ELF-1 (cell line): Measurements from ENCODE around the gene SQOR.

Experiments used
- DNase-seq: peaks from one replicate; pipeline ENCODE4 v3.0.0-alpha.2; 2016; ENCODE audit warnings: low read depth, low spot score

SQOR gene

DNA sequence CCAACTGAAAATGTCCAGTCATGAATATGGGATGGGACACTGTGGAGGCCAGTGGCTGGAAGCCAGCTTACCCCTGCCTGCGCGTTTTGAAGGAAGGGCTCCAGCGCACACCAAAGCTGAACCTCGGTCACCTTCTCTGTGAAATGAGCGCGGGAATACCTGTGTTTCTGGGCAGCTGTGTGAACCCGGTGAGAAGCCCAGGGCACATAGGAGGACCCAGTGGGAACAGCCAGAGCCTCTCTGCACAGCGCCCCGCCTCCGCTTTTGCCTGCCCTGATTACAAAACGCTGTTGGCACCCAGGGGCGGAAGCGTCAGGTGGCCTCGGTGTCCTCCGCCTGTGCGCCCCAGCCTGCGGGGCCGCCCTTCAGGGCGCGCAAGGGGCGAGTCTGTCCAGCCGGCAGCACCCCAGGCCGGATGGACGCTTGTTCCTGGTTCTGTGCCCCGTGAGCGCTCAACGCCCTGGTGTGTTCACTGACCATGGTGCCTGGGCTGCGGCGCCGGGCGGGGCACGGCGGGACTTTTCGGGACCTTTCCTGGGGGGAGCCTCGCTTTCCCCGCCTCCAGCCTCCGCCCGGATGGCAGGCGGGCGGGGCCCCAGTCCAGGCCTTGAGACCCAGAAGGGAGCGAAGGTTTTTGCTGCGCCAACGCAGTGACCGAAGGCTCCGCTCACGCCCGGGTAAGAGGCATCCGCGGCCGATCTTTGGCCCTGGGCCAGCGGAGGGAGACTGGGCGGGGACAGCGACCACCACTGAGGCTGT, at the start of gene SQOR:
Gene SQOR, plus strand, starts transcription at position 598 of the 759 bp plus-strand sequence. CDS start 23,895 bp downstream, outside the sequence.
- DNase-seq: peak; percentile 54

DNA sequence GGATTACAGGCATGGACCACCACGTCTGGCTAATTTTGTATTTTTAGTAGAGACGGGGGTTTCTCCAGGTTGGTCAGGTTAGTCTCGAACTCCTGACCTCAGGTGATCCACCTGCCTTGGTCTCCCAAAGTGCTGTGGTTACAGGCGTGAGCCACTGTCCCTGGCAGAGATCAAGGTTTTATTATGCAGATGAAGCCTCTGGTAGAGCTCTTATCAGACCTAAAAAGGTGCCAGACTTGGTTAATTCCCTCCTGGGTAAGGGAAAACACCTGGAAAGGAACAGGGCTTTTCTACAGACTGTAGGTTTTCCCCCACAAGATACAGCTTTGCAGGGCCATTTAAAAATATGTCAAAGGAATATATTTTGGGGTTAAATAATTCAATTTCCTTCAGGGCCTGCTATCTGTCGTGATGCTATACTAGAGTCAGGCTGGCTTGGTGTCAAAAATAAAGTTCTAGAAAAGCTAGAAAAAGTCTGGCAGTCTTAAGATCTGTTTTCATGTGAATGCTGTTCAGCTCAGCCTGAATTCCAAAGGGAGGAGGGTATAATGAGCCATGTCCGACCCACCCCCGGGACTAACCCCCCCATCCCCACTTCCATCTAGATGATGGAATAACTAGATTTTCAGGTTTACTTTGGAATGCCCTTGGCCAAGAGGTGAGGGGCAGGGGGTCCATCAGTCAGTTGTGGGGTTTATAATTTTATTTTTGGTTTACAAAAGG, 49.6 kb upstream of the SQOR start:
- DNase-seq: peak; percentile 39

DNA sequence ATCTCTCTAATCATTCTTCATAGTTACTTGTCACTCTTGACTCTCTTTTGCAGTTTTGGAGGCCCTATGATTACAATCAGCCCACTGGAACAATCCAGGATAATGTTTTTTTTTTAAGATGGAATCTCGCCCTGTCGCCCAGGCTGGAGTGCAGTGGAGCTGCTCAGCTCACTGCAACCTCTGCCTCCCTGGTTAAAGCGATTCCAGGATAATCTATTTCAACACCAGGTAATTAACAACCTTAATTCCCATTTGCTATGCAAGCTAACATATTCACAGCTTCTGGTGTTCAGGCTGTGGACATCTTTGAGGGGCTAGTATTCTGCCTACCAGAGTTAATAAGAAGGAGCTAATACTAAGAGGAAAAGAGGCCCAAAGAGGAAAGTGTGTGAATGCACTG, 48.7 kb upstream of the SQOR start:
- peak; percentile 11 for DNase-seq

DNA sequence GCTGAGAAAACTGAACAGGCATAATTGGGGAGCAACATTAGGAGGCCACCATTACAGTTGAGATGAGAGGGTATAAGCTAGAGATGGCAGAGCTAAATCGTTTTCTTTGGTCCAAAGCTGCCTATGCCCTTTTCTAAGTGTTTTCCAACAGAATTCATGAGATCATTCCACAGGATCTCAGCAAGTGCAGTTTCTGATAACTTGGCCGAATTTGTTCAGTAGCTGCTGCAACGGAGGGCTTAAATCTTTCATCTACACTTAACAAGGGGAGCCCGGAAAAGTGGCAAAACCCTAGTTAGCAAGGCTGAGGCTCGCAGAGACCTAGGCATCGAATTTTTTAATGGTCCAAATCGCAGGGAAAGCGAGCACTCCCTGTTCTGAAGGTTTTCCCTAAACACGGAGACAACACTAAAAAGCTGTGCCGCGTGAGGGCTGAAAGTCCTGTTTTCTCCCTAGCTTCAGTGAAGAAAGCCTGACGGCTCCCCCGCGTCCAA, 48.2 kb upstream of the SQOR start:
- no peak for DNase-seq

DNA sequence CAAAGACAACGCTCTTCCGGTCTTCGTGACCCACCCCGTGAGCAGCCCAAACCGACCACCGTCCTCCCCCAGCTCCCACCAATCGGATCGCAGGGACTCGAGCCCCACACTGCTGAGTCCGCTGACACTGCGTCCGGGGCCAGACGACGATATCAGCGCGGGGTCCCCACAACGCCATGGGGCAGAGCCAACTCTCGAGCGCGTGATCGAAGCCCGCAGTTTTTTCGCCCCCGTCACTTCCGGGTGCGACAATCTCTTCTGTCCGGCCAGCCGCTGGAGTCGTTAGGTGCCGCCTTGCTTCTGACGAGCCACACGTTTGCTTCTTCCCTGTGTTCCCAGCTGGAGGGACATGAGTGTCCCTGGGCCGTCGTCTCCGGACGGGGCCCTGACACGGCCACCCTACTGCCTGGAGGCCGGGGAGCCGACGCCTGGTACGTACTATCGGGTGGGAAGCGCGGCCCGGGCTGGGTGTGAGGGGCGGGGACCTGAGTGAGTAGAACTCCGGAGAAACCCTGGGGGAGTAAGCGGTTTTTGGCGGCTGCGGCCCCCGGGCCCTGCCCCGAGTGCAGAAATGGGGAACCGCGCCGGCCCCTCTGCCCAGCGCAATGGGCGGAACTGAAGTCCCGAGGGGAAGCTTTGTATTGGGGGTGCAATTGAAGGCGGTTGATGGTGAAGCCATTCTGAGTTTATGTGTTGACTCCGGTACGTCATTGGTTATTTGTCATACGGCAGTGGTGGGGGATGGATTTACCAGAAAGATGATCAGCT, 47.5 kb upstream of the SQOR start, which contains the start of gene BLOC1S6:
Gene BLOC1S6, plus strand, starts transcription at position 285 of the 768 bp plus-strand sequence. Its CDS starts 65 bp downstream, at position 350.
- DNase-seq: peak; percentile 95

DNA sequence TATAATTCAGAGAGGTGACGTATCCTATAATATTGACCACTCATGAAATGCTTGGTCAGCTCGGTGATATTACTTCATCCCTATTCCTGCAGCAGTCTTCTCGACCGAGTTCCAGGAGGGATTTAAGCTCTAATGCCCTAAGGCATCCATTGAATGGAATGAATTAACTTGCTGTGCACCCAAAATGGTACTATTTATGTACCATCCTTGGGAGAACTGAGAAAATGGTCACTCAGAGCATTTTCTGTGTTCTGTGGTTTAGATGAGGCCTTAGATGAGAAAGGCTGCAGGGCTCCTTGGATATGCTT, 47.0 kb upstream of the SQOR start:
- DNase-seq: peak; percentile 10

DNA sequence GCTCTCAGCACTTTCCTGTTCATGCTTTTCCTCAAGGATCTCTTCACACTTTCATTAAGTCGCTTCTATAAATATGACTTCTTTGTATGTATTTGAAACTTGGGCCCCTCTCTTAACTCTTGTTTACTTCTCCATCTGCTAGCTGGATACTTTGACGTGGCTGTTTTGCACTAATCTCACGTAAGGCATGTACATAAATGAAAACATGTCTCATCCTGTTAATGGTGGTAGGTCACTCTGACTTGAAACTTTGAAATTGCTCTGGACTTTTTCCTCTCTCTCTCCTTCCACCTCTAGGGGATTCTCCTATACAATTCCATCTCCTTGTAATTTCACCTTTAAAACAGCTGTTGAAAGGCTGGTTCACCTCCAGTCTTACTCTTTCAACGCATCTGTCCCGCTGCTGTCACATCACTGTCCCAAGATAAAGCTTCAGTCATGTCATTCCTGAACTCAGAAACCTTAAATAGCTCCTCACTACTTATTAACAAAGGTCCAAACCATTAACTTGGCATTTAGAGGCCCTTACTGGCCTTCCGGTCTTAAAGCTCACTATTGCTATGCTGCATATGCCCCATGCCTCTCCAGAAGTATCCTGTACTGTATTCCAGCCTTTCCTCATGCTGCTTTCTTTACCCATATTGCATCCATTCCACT, 46.5 kb upstream of the SQOR start:
- DNase-seq: no peak

DNA sequence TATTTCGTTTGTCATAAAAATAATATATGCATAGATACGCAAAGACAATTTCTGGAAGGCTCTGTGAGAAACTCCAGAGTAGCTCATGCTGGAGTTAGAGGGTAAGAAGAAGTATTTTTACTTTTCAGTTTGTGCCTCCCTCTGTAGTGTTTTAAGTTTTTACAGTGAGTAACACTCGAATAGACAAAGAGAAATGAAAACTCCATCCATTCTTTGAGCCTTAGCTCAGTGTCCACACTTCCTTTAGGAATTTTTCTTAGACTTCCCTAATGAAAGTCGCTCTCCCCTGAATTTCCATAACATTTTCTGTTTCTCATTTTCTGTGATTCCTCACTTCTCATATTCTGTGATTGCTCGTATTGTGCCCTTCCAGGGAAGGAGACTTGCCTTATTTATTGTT, 45.6 kb upstream of the SQOR start:
- DNase-seq: no peak

DNA sequence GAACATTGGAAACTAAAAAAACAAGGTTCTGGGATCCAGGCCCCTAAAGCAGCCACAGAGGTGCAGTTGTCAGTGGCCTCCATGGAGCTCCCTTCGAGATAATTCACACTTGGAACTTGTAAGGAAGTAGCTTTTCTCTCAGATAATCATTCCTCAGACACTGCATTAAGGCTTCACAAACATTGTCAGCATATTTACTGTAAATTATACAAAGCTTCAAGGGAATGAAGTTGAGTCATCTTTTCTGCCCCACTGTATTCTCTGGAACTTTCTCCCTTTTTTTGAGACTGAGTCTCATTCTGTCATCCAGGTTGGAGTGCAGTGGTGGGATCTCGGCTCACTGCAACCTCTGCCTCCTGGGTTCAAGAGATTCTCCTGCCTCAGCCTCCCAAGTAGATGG, 40.5 kb upstream of the SQOR start:
- no peak for DNase-seq

DNA sequence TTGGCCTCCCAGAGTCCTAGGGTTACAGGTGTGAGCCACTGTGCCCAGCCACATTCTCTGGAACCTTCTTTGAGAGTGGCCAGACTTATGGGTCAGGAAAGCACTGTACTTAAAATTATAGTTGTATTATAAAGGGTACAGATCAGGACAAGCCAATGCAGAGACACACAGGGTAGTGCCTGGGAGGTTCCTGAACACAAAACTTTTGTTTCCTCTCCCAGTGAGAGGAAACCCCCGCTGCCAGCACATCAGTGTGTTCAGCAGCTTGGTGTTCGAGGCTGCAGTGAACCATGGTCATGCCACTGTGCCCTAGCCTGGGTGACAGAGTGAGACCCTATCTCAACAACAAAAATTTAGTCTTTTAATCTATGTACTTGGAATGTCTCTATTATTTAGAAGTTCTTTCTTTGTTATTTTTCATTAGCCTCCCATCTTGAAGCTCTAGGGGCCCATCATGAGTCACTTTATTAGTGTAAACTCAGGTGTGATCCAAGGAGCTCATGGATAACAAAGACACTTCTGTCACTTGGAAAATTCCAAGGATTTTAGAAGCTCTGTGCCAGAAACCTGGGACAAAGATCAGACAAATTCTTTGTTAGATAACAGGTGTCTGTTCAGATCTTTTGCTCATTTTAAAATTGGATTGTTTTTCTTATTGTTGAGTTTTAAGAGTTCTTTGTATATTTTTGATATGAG, 39.8 kb upstream of the SQOR start:
- DNase-seq: no peak

DNA sequence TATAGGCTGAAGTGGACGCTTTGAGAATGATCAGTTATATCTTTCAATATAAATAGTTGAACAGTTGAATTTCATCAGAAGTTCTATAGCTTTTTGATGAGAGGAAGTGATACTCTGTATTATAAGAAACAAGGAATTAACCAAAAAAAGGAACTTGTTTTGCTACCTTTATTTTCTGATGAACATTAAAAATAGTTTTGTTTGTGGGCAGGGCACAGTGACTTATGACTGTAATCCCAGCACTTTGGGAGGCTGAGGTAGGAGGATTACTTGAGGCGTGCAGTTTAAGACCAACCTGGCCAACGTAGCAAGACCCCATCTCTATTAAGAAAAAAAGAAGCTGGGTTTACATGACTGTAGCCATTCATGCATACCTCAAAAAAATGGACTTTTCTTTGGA, 30.9 kb upstream of the SQOR start:
- no peak for DNase-seq

DNA sequence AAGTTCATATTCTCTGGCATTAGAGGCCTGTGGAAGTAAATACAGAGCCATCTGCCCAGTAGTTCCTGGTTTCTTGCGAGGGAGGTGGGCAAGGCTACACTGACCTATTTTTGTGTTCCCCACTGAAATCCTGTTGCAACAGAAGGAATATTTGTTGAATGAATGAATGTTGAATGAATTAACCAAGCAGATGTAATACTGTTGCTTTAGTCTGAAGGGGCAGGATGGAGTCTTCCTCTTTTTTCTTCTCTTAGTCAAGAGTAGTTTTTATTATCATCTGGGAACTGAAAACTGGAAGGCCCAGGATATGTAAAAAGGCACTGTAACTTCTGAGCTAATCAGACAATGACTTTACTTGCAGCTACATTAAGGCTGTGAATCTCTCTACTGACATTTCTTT, 30.5 kb upstream of the SQOR start:
- DNase-seq: no peak

DNA sequence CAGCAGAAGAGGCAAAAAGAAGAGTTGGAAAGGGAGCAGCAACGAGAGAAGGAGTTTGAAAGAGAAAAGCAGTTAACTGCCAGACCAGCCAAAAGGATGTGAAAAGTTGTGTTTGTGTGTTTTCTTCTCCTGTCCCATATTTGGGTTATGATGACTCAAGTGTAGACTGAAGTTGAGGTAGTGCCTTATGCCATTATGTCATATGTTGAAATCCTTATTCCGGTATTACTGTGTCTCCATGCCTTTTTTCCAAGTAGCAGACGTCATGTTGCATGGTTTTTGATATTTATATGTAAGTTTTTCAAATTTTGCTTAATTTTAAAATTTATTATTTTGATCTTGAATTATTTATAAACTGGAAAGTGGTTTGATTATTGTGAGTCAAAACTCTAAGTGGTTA, 28.4 kb upstream of the SQOR start:
- no peak for DNase-seq

DNA sequence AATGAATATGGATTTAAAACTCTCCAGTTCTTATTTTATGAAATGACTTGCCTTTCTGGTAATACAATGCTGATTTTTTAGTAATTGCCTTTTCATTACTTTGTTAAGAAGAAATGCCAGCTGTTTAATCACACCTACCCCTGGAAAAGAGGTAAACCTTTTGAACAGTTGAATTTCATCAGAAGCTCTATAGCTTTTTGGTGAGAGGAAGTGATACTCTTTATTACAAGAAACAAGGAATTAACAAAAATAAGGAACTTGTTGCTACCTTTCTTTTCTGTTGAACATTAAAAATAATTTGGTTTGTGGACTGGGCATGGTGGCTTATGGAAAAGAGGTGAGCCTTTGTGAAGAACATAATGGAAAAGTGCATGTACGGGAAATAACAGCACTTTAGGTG, 28.0 kb upstream of the SQOR start:
- no peak for DNase-seq

DNA sequence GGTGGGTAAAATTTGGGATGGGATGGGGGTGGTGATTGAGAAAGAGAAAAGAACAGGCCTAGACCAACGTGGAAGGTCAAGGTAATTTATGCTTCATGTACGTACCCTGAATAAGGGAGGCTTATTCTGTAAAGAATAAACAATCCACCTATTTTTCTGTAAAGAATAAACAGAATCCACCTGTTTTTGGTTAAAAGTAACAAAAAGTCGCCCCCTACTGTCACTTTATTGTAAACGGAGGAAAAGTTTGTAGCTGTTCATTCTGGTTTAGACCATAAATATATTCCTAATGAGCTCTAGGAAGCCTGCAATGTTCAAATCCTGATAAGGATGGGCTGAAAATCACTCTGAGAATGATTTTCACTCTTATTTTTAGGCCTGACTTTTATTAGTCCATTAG, 23.5 kb upstream of the SQOR start:
- no peak for DNase-seq

DNA sequence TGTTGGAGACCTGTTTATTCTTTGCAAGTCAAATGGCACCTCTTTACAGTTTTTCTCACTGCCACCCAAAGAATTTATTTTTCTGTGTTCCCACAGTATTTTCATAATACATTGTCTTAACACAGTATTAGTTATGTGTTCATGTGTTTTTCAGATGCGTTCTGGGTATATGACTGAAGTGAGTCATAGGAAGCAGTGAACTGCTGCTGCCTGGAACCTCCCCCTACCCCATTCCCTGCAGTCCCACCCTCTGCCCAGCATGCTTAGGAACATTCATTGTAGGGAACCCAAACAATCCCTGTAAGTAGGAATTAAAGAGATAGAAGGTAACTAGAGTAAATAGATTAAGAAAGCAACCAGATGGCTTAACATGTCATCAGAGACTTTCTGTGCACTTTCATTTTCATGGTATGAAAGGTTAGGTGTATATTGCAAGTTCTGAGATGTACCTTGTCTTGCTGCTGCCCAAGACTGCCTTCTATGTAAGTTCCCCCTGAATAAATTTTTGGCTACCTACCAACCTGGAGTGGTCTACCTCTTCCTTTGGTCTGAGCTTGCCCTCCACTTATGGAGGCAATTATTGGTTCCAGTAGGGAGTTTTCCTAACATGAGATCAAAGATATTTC, 21.9 kb upstream of the SQOR start:
- no peak for DNase-seq

DNA sequence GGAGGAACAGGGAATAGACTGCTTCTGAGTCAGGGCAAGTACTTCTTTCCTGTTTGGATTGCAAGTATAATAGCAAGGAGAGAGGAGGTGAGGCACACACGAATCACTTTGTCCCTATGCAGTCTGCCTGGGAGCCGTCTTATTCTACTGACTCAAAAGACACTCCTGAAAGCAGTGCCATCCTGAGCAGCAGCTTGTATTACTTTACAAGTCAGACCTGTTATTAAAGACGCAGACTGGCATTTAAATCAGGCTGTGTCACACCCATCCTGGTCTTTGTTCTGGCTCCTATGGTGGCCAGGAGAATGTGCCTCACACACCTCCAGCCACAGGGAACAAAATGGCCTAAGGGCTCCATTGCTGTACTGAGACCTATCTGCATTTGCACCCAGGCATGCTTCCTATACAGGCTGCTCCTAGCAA, 17.9 kb upstream of the SQOR start:
- peak; percentile 75 for DNase-seq

DNA sequence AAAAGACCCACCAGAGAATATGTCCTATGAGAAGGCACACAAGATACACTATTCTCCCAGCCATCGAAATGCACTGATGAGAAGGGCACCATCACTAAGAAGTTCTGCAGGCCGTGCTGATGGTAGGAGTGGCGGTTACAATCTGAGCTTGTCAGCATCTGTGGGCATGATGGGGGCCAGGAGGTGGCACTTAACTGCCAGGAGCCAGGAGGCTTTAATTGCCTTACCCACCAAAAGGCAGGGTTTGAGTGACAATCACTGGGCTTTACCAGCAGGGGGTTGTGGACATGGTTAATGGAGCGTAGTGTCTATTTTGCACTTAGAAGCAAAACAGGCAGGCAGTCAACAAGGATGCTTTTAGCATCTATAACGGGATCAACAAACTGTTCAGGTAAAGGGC, 16.0 kb upstream of the SQOR start:
- DNase-seq: no peak

DNA sequence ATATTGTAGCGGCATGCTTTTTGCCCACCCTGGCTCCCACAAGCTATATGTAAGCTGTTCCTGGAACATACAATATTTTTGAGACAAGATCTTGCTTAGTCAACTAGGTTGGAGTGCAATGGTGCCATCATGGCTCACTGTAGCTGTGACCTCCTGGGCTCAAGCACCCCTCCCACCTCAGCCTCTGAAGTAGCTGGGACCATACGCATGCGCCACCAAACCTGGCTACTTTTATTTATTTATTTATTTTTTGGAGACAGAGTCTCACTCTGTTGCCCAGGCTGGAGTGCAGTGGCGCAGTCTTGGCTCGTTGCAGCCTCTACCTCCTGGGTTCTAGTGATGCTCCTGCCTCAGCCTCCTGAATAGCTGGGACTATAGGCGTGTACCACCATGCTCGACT, 6.7 kb upstream of the SQOR start:
- DNase-seq: no peak

DNA sequence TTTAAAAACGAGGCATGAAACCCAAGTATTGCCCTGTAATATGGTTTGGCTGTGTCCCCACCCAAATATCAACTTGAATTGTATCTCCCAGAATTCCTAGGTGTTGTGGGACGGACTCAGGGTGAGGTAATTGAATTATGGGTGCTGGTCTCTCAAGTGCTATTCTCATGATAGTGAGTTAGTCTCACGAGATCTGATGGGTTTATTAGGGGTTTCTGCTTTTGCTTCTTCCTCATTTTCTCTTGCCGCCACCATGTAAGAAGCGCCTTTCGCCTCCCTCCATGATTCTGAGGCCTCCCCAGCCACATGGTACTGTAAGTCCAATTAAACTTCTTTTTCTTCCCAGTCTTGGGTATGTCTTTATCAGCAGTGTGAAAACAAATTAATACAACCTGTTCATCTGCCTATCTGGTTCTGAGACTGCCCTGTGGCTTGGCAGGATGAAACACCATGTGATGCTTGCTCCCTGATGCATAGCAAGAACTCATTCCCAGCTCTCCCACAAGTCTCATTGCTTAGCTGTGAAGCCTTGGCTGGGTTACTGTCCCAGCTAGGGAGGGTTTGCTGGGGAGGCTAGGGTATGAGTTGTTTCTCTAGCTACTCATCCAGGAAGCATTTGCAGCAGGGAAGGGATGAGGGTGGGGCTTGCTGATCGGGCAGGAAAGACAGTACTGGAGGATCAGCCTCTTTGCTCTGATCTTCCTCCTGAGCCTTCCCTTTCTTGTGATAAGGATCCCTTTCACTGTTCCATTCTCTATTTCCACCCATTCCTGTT, 3.7 kb upstream of the SQOR start:
- no peak for DNase-seq
